A673 (cell line): ENCODE data around the gene AURKAIP1. TPM values are rescaled to one million over a fixed set of nuclear protein-coding genes. Genes with fewer than 3 reads are reported as not detected.

Experiments used
- BruUV-seq: library from RNA; stranded (reverse); fragments of 400-500 nt; replicated peaks from 2 replicates; lab custom pipeline; 2021; lab: Mats Ljungman, UMichigan
- CTCF ChIA-PET: fragments of 300-600 bp; sonication (Branson Sonifier 250); formaldehyde crosslinking; loops from one replicate; lab custom pipeline; 2022; ENCODE audit warnings: antibody characterized with exemption; lab: Charles Lee
- POLR2A ChIA-PET: fragments of 300-600 bp; sonication (Branson Sonifier 250); formaldehyde crosslinking; loops from one replicate; lab custom pipeline; 2022; ENCODE audit warnings: antibody characterized with exemption; ENCODE audit not compliant: low non-redundant PET; lab: Charles Lee
- DNase-seq: peaks from one replicate; pipeline ENCODE4 v3.0.0-alpha.2; 2015; ENCODE audit warnings: low spot score
- H3K27ac ChIP-seq: fragments of 200-600 bp; sonication (generic); 2 replicates; pipeline ENCODE4 v1.5.1; 2016; ENCODE audit warnings: mixed run types, low read depth, mild to moderate bottlenecking, mixed read lengths, antibody characterized with exemption, low read length; ENCODE audit not compliant: poor library complexity, severe bottlenecking
- H3K27me3 ChIP-seq: fragments of 200-600 bp; sonication (generic); replicated peaks from 2 replicates; pipeline ENCODE4 v1.6.1; 2017; ENCODE audit warnings: mixed run types, low read depth, mild to moderate bottlenecking, mixed read lengths, antibody characterized with exemption, low read length; ENCODE audit not compliant: insufficient read depth, poor library complexity
- H3K36me3 ChIP-seq: fragments of 200-600 bp; sonication (generic); 2 replicates; pipeline ENCODE4 v1.6.1; 2016; ENCODE audit warnings: mixed run types, mild to moderate bottlenecking, mixed read lengths, antibody characterized with exemption, low read length; ENCODE audit not compliant: insufficient read depth, poor library complexity, severe bottlenecking
- H3K4me1 ChIP-seq: fragments of 200-600 bp; sonication (generic); 2 replicates; pipeline ENCODE4 v1.6.1; 2017; ENCODE audit warnings: mixed run types, mild to moderate bottlenecking, mixed read lengths, antibody characterized with exemption, low read length; ENCODE audit not compliant: insufficient read depth, poor library complexity, severe bottlenecking
- H3K4me3 ChIP-seq: fragments of 200-600 bp; sonication (generic); 2 replicates; pipeline ENCODE4 v1.5.1; 2016; ENCODE audit warnings: low read depth, mixed run types, mild to moderate bottlenecking, mixed read lengths, low read length; ENCODE audit not compliant: poor library complexity, severe bottlenecking
- H3K9me3 ChIP-seq: fragments of 200-600 bp; sonication (generic); 2 replicates; pipeline ENCODE4 v1.6.1; 2016; ENCODE audit warnings: mixed run types, low read depth, mild to moderate bottlenecking, mixed read lengths, antibody characterized with exemption, low read length; ENCODE audit not compliant: poor library complexity, severe bottlenecking
- CTCF ChIP-seq: fragments of 300-800, 200-600 bp; sonication (generic); conservative IDR thresholded peaks from 2 replicates; pipeline ENCODE4 v1.5.1; 2017; ENCODE audit warnings: low read depth, mild to moderate bottlenecking, antibody characterized with exemption, low read length, moderate library complexity, mixed read lengths
- EZH2 ChIP-seq: fragments of 200-600 bp; sonication (generic); IDR thresholded peaks from 2 replicates; pipeline ENCODE4 v1.6.1; 2017; ENCODE audit warnings: borderline replicate concordance, low read depth, mild to moderate bottlenecking, mixed read lengths, antibody characterized with exemption, low read length; ENCODE audit not compliant: poor library complexity, severe bottlenecking
- intact Hi-C: fragments of 100-400 bp; cut with micrococcal nuclease; formaldehyde crosslinking; loops from one replicate; pipeline ENCODE4 v1.10.0; 2022; ENCODE audit not compliant: unreplicated experiment
- total RNA-seq: library from RNA; stranded (reverse); gene quantifications from 2 replicates; pipeline ENCODE4 v1.2.3, GENCODE V29; 2021

The AURKAIP1 gene
- total RNA-seq, 1 experiment from 2014 or later, result 172 TPM

- CTCF ChIA-PET, result no interaction called here
- H3K27me3 ChIP-seq, result peaks cover 5% of the 10 kb centered on the region
- POLR2A ChIA-PET, result no interaction called here
- intact Hi-C loops, result no loop called here
- no peaks in the 10 kb centered on the region for H3K9me3 ChIP-seq
- peak within 1 kb of the TSS; percentile 89 for H3K27ac ChIP-seq
- TF ChIP-seq CTCF (peak; percentile 50; the same call in 1 of the 2 replicates), EZH2 (no peak)
- no TSS peak for BruUV-seq
- peak within 1 kb of the TSS; percentile 86 for H3K4me3 ChIP-seq
- peak; percentile 80 for DNase-seq
- H3K36me3 ChIP-seq, result no peaks in the 10 kb centered on the region
- H3K4me1 ChIP-seq, result peaks cover 3% of the 10 kb centered on the region
These were observed 25.6 kb downstream of the AURKAIP1 start, which contains the start of gene DVL1 for GRCh38 chr1:1349256-1350012. DVL1 (minus strand) TSS chr1:1349418; CDS start chr1:1349065, 353 bp downstream.

- no peaks in the 10 kb centered on the region for H3K36me3 ChIP-seq
- H3K9me3 ChIP-seq, result no peaks in the 10 kb centered on the region
- POLR2A ChIA-PET, result no interaction called here
- no peaks in the 10 kb centered on the region for H3K27me3 ChIP-seq
- CTCF ChIA-PET, result no interaction called here
- no peak for TF ChIP-seq EZH2
- TF ChIP-seq CTCF, result no peak
- intact Hi-C loops, result no loop called here
- peak overlapping the region; percentile 86 for H3K4me3 ChIP-seq
- no TSS peak for BruUV-seq
- H3K27ac ChIP-seq, result peak overlapping the region; percentile 75
- peaks cover 3% of the 10 kb centered on the region for H3K4me1 ChIP-seq
- DNase-seq, result no peak
These were observed 26.4 kb downstream of the AURKAIP1 start for GRCh38 chr1:1348420-1349255.

GRCh38 chr1:1347663-1348419 is 27.2 kb downstream of the AURKAIP1 start:
- no peak for DNase-seq
- ChIA-PET CTCF (no interaction called here), POLR2A (no interaction called here)
- H3K36me3 ChIP-seq, result no peaks in the 10 kb centered on the region
- BruUV-seq, result no TSS peak
- peak overlapping the region; percentile 75 for H3K27ac ChIP-seq
- H3K27me3 ChIP-seq, result no peaks in the 10 kb centered on the region
- no peak for TF ChIP-seq EZH2
- intact Hi-C loops, result no loop called here
- H3K4me3 ChIP-seq, result peak overlapping the region; percentile 86
- no peaks in the 10 kb centered on the region for H3K9me3 ChIP-seq
- peaks cover 3% of the 10 kb centered on the region for H3K4me1 ChIP-seq
